Measurements from ENCODE around the gene EREG.

GRCh38 chr4:74437866-74438265 is 72.9 kb downstream of the EREG start:
- TF ChIP-seq RAD21 (IDR thresholded peaks at IDR 0.05; ENCODE audit: insufficient read depth, low read depth, low read length) (no peak), CREB1 (IDR thresholded peaks at IDR 0.05; ENCODE audit: low read depth) (no peak), CTCF (IDR thresholded peaks at IDR 0.05 in 2 of 3, conservative IDR thresholded peaks at IDR 0.05 in 1 of 3; ENCODE audit: control insufficient read depth in 2 of 3, extremely low read depth in 1 of 3, insufficient read depth in 1 of 3, low read depth in 3 of 3, low read length in 3 of 3) (no peak)

Measured in GM12878 (cell line).